ENCODE results near the gene RASL10A.

Gene RASL10A

GRCh38 chr22:29269230-29269604 lies 46.3 kb downstream of the RASL10A start:
- Histone ChIP-seq H4K8ac (ENCODE audit: low read depth, low read length) (peak overlapping the region; percentile 99), H3K27me3 (ENCODE audit: insufficient read depth, low read length) (no peaks in the 10 kb centered on the region), H2BK120ac (ENCODE audit: insufficient read depth, low read length, poor library complexity) (peak overlapping the region; percentile 98), H3K14ac (ENCODE audit: low read length) (peak overlapping the region; percentile 98), H3K4me3 (ENCODE audit: low read depth, low read length) (peak overlapping the region; percentile 90), H2BK12ac (ENCODE audit: low read length) (no peak overlapping the region), H4K12ac (ENCODE audit: low read depth, low read length) (no peak overlapping the region), H3K23ac (ENCODE audit: low read length) (no peak overlapping the region), H2AFZ (ENCODE audit: insufficient read depth, low read length, poor library complexity) (no peak overlapping the region), H2BK5ac (ENCODE audit: low read depth, low read length, poor library complexity) (peak overlapping the region; percentile 100), H4K91ac (ENCODE audit: low read depth, low read length) (peak overlapping the region; percentile 99), H3K9me3 (ENCODE audit: insufficient read depth, low read depth, low read length) (no peaks in the 10 kb centered on the region), H2AK5ac (ENCODE audit: low read length) (no peak overlapping the region), H3K4ac (ENCODE audit: low read depth, low read length) (peak overlapping the region; percentile 100), H3K36me3 (ENCODE audit: control insufficient read depth in 1 of 2, insufficient read depth in 2 of 2, low read length in 2 of 2) (peaks cover 14 to 22% of the 10 kb centered on the region in 2 experiments), H3K4me1 (ENCODE audit: control insufficient read depth in 1 of 2, insufficient read depth in 2 of 2, low read length in 2 of 2) (peaks cover 9 to 15% of the 10 kb centered on the region in 2 experiments), H3K79me2 (ENCODE audit: control insufficient read depth, insufficient read depth, low read length, poor library complexity) (peaks cover 37% of the 10 kb centered on the region), H3K9ac (ENCODE audit: low read length) (peak overlapping the region; percentile 94), H3K27ac (ENCODE audit: low read depth, low read length) (peak overlapping the region; percentile 97), H3K4me2 (ENCODE audit: low read length) (peak overlapping the region; percentile 97), H3K18ac (ENCODE audit: low read length) (no peak overlapping the region), H3K79me1 (ENCODE audit: low read length) (peaks cover 22% of the 10 kb centered on the region)
- WGBS (ENCODE audit: extremely low coverage, insufficient coverage, insufficient read length): no CpG with 5 or more reads among the region's 14 CpGs
- no peak for DNase-seq

GRCh38 chr22:29268511-29269229 lies 46.8 kb downstream of the RASL10A start:
- Histone ChIP-seq H2BK12ac (ENCODE audit: low read length) (no peak overlapping the region), H4K91ac (ENCODE audit: low read depth, low read length) (peak overlapping the region; percentile 99)
- WGBS (ENCODE audit: extremely low coverage, insufficient coverage, insufficient read length): no CpG with 5 or more reads among the region's 51 CpGs

GRCh38 chr22:29267858-29268510 lies 47.5 kb downstream of the RASL10A start, which contains the start of the genes EWSR1 and RHBDD3:
Gene EWSR1, plus strand, starts transcription at chr22:29268268. Its CDS starts 69 bp downstream, at chr22:29268337.
Gene RHBDD3, minus strand, starts transcription at chr22:29267981. Its CDS starts 2,355 bp downstream, at chr22:29265626.
- WGBS (ENCODE audit: extremely low coverage, insufficient coverage, insufficient read length): no CpG with 5 or more reads among the region's 67 CpGs
- Histone ChIP-seq H3K14ac (ENCODE audit: low read length) (peak within 1 kb of the TSS; percentile 100), H3K23ac (ENCODE audit: low read length) (no peak within 1 kb of the TSS), H4K8ac (ENCODE audit: low read depth, low read length) (peak within 1 kb of the TSS; percentile 99), H3K9me3 (ENCODE audit: insufficient read depth, low read depth, low read length) (no peaks in the 10 kb centered on the region), H2BK5ac (ENCODE audit: low read depth, low read length, poor library complexity) (peak within 1 kb of the TSS; percentile 100), H3K9ac (ENCODE audit: low read length) (peak within 1 kb of the TSS; percentile 100), H3K36me3 (ENCODE audit: control insufficient read depth in 1 of 2, insufficient read depth in 2 of 2, low read length in 2 of 2) (peaks cover 19 to 24% of the 10 kb centered on the region in 2 experiments), H2BK120ac (ENCODE audit: insufficient read depth, low read length, poor library complexity) (peak within 1 kb of the TSS; percentile 100), H3K79me1 (ENCODE audit: low read length) (peaks cover 22% of the 10 kb centered on the region), H3K27ac (ENCODE audit: low read depth, low read length) (peak within 1 kb of the TSS; percentile 97), H2BK12ac (ENCODE audit: low read length) (peak within 1 kb of the TSS; percentile 87), H3K4me3 (ENCODE audit: low read depth, low read length) (peak within 1 kb of the TSS; percentile 90), H3K4me2 (ENCODE audit: low read length) (peak within 1 kb of the TSS; percentile 97), H2AFZ (ENCODE audit: insufficient read depth, low read length, poor library complexity) (peak within 1 kb of the TSS; percentile 98), H3K18ac (ENCODE audit: low read length) (peak within 1 kb of the TSS; percentile 99), H2AK5ac (ENCODE audit: low read length) (peak within 1 kb of the TSS; percentile 98), H3K79me2 (ENCODE audit: control insufficient read depth, insufficient read depth, low read length, poor library complexity) (peaks cover 37% of the 10 kb centered on the region), H3K4ac (ENCODE audit: low read depth, low read length) (peak within 1 kb of the TSS; percentile 100), H3K4me1 (ENCODE audit: control insufficient read depth in 1 of 2, insufficient read depth in 2 of 2, low read length in 2 of 2) (peaks cover 9 to 15% of the 10 kb centered on the region in 2 experiments), H4K12ac (ENCODE audit: low read depth, low read length) (peak within 1 kb of the TSS; percentile 100), H4K91ac (ENCODE audit: low read depth, low read length) (peak within 1 kb of the TSS; percentile 100), H3K27me3 (ENCODE audit: insufficient read depth, low read length) (no peaks in the 10 kb centered on the region)
- DNase-seq: peak; percentile 91 to 97

More at GRCh38 chr22:29268511-29269229, 46.8 kb downstream of the RASL10A start:
- H3K36me3 ChIP-seq (ENCODE audit: control insufficient read depth in 1 of 2, insufficient read depth in 2 of 2, low read length in 2 of 2): peaks cover 18 to 24% of the 10 kb centered on the region in 2 experiments
- H3K79me1 ChIP-seq (ENCODE audit: low read length): peaks cover 22% of the 10 kb centered on the region
- DNase-seq: peak; percentile 37 to 64
- peak overlapping the region; percentile 97 for H3K27ac ChIP-seq (ENCODE audit: low read depth, low read length)
- peak overlapping the region; percentile 98 for H2BK120ac ChIP-seq (ENCODE audit: insufficient read depth, low read length, poor library complexity)
- no peaks in the 10 kb centered on the region for H3K9me3 ChIP-seq (ENCODE audit: insufficient read depth, low read depth, low read length)
- no peak overlapping the region for H3K23ac ChIP-seq (ENCODE audit: low read length)
- H2BK5ac ChIP-seq (ENCODE audit: low read depth, low read length, poor library complexity): peak overlapping the region; percentile 100
- peak overlapping the region; percentile 90 for H2AK5ac ChIP-seq (ENCODE audit: low read length)
- peak overlapping the region; percentile 90 for H3K4me3 ChIP-seq (ENCODE audit: low read depth, low read length)
- peak overlapping the region; percentile 100 for H4K12ac ChIP-seq (ENCODE audit: low read depth, low read length)
- peaks cover 9 to 15% of the 10 kb centered on the region in 2 experiments for H3K4me1 ChIP-seq (ENCODE audit: control insufficient read depth in 1 of 2, insufficient read depth in 2 of 2, low read length in 2 of 2)
- H3K27me3 ChIP-seq (ENCODE audit: insufficient read depth, low read length): no peaks in the 10 kb centered on the region
- H3K18ac ChIP-seq (ENCODE audit: low read length): peak overlapping the region; percentile 99
- peak overlapping the region; percentile 98 for H3K14ac ChIP-seq (ENCODE audit: low read length)
- H3K4me2 ChIP-seq (ENCODE audit: low read length): peak overlapping the region; percentile 97
- H4K8ac ChIP-seq (ENCODE audit: low read depth, low read length): peak overlapping the region; percentile 99
- H3K9ac ChIP-seq (ENCODE audit: low read length): peak overlapping the region; percentile 94
- peak overlapping the region; percentile 100 for H3K4ac ChIP-seq (ENCODE audit: low read depth, low read length)
- peak overlapping the region; percentile 78 for H2AFZ ChIP-seq (ENCODE audit: insufficient read depth, low read length, poor library complexity)
- peaks cover 37% of the 10 kb centered on the region for H3K79me2 ChIP-seq (ENCODE audit: control insufficient read depth, insufficient read depth, low read length, poor library complexity)

- H3K9ac ChIP-seq (ENCODE audit: low read length): peak overlapping the region; percentile 77
- H2BK12ac ChIP-seq (ENCODE audit: low read length): no peak overlapping the region
- peak overlapping the region; percentile 90 for H2AFZ ChIP-seq (ENCODE audit: insufficient read depth, low read length, poor library complexity)
- H3K4me3 ChIP-seq (ENCODE audit: low read depth, low read length): peak overlapping the region; percentile 90
- peak overlapping the region; percentile 95 for H3K18ac ChIP-seq (ENCODE audit: low read length)
- H3K9me3 ChIP-seq (ENCODE audit: insufficient read depth, low read depth, low read length): no peaks in the 10 kb centered on the region
- peak overlapping the region; percentile 98 for H3K4ac ChIP-seq (ENCODE audit: low read depth, low read length)
- peaks cover 9 to 15% of the 10 kb centered on the region in 2 experiments for H3K4me1 ChIP-seq (ENCODE audit: control insufficient read depth in 1 of 2, insufficient read depth in 2 of 2, low read length in 2 of 2)
- H3K36me3 ChIP-seq (ENCODE audit: control insufficient read depth in 1 of 2, insufficient read depth in 2 of 2, low read length in 2 of 2): peaks cover 17 to 22% of the 10 kb centered on the region in 2 experiments
- peak overlapping the region; percentile 97 for H4K12ac ChIP-seq (ENCODE audit: low read depth, low read length)
- H3K4me2 ChIP-seq (ENCODE audit: low read length): peak overlapping the region; percentile 91
- H2AK5ac ChIP-seq (ENCODE audit: low read length): peak overlapping the region; percentile 98
- peaks cover 22% of the 10 kb centered on the region for H3K79me1 ChIP-seq (ENCODE audit: low read length)
- WGBS (ENCODE audit: extremely low coverage, insufficient coverage, insufficient read length): no CpG with 5 or more reads among the region's 32 CpGs
- peak overlapping the region; percentile 97 for H3K27ac ChIP-seq (ENCODE audit: low read depth, low read length)
- H3K14ac ChIP-seq (ENCODE audit: low read length): peak overlapping the region; percentile 98
- DNase-seq: no peak
- H4K8ac ChIP-seq (ENCODE audit: low read depth, low read length): peak overlapping the region; percentile 99
- peak overlapping the region; percentile 100 for H4K91ac ChIP-seq (ENCODE audit: low read depth, low read length)
- peak overlapping the region; percentile 100 for H2BK5ac ChIP-seq (ENCODE audit: low read depth, low read length, poor library complexity)
- H3K27me3 ChIP-seq (ENCODE audit: insufficient read depth, low read length): no peaks in the 10 kb centered on the region
- H2BK120ac ChIP-seq (ENCODE audit: insufficient read depth, low read length, poor library complexity): peak overlapping the region; percentile 100
- H3K79me2 ChIP-seq (ENCODE audit: control insufficient read depth, insufficient read depth, low read length, poor library complexity): peaks cover 37% of the 10 kb centered on the region
- H3K23ac ChIP-seq (ENCODE audit: low read length): no peak overlapping the region
Measured at GRCh38 chr22:29267462-29267857, 48.0 kb downstream of the RASL10A start.
